ENCODE measurements around the gene NOC4L.

DNA sequence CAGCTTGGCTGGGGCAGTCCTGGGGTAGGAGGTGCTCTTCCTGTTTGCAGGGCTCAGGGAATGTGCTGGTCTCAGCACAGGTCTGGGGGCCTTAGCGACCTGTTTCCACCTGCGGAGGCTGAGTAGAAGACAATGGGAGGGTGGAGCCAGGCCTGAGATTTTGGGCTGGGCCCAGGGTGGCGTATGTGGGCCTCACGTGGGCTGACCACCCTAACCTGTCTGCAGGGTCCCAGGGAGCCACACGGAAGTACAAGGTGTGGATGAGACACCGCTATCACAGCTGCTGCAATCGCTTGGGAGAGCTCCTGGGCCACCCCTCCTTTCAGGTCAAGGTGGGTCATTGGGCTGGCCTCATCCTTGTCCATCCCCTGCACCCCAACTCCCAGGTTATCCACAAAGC lies 1.1 kb downstream of the NOC4L start:
- no peak for TF ChIP-seq POLR2A (IDR thresholded peaks at IDR 0.05; ENCODE audit: low read depth, low read length)
- no peak for TF ChIP-seq GATA2 (IDR thresholded peaks at IDR 0.05; ENCODE audit: insufficient read depth, insufficient read length, low read depth, low read length)
- TF ChIP-seq, protein P1, sequence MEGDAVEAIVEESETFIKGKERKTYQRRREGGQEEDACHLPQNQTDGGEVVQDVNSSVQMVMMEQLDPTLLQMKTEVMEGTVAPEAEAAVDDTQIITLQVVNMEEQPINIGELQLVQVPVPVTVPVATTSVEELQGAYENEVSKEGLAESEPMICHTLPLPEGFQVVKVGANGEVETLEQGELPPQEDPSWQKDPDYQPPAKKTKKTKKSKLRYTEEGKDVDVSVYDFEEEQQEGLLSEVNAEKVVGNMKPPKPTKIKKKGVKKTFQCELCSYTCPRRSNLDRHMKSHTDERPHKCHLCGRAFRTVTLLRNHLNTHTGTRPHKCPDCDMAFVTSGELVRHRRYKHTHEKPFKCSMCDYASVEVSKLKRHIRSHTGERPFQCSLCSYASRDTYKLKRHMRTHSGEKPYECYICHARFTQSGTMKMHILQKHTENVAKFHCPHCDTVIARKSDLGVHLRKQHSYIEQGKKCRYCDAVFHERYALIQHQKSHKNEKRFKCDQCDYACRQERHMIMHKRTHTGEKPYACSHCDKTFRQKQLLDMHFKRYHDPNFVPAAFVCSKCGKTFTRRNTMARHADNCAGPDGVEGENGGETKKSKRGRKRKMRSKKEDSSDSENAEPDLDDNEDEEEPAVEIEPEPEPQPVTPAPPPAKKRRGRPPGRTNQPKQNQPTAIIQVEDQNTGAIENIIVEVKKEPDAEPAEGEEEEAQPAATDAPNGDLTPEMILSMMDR (IDR thresholded peaks at IDR 0.05; ENCODE audit: extremely low read depth in 1 of 2, insufficient read depth in 1 of 2, low read depth in 1 of 2, low read length in 2 of 2): no peak
